ENCODE measurements around the gene LRTM2. TPM values are rescaled to one million over a fixed set of nuclear protein-coding genes. Genes with fewer than 3 reads are reported as not detected.

The LRTM2 gene
- polyA plus RNA-seq, 1 donor from 2014 or later = 2.4 TPM

- H3K9me3 ChIP-seq (ENCODE audit: low read length) = no peaks in the 10 kb centered on the region
- H4K20me1 ChIP-seq (ENCODE audit: insufficient read depth) = no peaks in the 10 kb centered on the region
- H3K36me3 ChIP-seq (ENCODE audit: insufficient read depth, low read length) = no peaks in the 10 kb centered on the region
- no peak overlapping the region for H3K4me2 ChIP-seq (ENCODE audit: low read length)
- H2AFZ ChIP-seq (ENCODE audit: low read depth, low read length) = no peak overlapping the region
- peaks cover 10% of the 10 kb centered on the region for H3K27me3 ChIP-seq (ENCODE audit: insufficient read depth, low read depth, low read length)
- H3K27ac ChIP-seq (ENCODE audit: low read length) = no peak overlapping the region
- H3K79me2 ChIP-seq (replicated peaks; ENCODE audit: insufficient read depth, low read length) = no peaks in the 10 kb centered on the region
- H3K9ac ChIP-seq (ENCODE audit: low read length) = no peak overlapping the region
- no peak overlapping the region for H3K4me3 ChIP-seq (ENCODE audit: low read length)
- H3F3A ChIP-seq (ENCODE audit: insufficient read depth, low read length, poor library complexity, severe bottlenecking) = no peaks in the 10 kb centered on the region
- TF ChIP-seq, protein P1, sequence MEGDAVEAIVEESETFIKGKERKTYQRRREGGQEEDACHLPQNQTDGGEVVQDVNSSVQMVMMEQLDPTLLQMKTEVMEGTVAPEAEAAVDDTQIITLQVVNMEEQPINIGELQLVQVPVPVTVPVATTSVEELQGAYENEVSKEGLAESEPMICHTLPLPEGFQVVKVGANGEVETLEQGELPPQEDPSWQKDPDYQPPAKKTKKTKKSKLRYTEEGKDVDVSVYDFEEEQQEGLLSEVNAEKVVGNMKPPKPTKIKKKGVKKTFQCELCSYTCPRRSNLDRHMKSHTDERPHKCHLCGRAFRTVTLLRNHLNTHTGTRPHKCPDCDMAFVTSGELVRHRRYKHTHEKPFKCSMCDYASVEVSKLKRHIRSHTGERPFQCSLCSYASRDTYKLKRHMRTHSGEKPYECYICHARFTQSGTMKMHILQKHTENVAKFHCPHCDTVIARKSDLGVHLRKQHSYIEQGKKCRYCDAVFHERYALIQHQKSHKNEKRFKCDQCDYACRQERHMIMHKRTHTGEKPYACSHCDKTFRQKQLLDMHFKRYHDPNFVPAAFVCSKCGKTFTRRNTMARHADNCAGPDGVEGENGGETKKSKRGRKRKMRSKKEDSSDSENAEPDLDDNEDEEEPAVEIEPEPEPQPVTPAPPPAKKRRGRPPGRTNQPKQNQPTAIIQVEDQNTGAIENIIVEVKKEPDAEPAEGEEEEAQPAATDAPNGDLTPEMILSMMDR (IDR thresholded peaks at IDR 0.05; ENCODE audit: poor library complexity, severe bottlenecking) = no peak
- TF ChIP-seq TAF1 (IDR thresholded peaks at IDR 0.05; ENCODE audit: low read depth) (no peak), EP300 (conservative IDR thresholded peaks at IDR 0.05; ENCODE audit: poor library complexity, severe bottlenecking) (no peak), EZH2 (IDR thresholded peaks at IDR 0.05; ENCODE audit: borderline replicate concordance, insufficient read depth, low read length, poor library complexity, severe bottlenecking) (no peak), POLR2AphosphoS5 (IDR thresholded peaks at IDR 0.05) (no peak), RAD21 (conservative IDR thresholded peaks at IDR 0.05) (no peak), SMC3 (conservative IDR thresholded peaks at IDR 0.05; ENCODE audit: poor library complexity) (no peak), MXI1 (conservative IDR thresholded peaks at IDR 0.05; ENCODE audit: poor library complexity, severe bottlenecking) (no peak)
- TF ChIP-seq, protein P2, sequence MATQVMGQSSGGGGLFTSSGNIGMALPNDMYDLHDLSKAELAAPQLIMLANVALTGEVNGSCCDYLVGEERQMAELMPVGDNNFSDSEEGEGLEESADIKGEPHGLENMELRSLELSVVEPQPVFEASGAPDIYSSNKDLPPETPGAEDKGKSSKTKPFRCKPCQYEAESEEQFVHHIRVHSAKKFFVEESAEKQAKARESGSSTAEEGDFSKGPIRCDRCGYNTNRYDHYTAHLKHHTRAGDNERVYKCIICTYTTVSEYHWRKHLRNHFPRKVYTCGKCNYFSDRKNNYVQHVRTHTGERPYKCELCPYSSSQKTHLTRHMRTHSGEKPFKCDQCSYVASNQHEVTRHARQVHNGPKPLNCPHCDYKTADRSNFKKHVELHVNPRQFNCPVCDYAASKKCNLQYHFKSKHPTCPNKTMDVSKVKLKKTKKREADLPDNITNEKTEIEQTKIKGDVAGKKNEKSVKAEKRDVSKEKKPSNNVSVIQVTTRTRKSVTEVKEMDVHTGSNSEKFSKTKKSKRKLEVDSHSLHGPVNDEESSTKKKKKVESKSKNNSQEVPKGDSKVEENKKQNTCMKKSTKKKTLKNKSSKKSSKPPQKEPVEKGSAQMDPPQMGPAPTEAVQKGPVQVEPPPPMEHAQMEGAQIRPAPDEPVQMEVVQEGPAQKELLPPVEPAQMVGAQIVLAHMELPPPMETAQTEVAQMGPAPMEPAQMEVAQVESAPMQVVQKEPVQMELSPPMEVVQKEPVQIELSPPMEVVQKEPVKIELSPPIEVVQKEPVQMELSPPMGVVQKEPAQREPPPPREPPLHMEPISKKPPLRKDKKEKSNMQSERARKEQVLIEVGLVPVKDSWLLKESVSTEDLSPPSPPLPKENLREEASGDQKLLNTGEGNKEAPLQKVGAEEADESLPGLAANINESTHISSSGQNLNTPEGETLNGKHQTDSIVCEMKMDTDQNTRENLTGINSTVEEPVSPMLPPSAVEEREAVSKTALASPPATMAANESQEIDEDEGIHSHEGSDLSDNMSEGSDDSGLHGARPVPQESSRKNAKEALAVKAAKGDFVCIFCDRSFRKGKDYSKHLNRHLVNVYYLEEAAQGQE (IDR thresholded peaks at IDR 0.05; ENCODE audit: borderline replicate concordance) = no peak
- no peaks in the 10 kb centered on the region for H3K9me2 ChIP-seq (ENCODE audit: insufficient read depth, low read length)
These were observed 2.9 kb downstream of the LRTM2 start for GRCh38 chr12:1823237-1823636.

DNA sequence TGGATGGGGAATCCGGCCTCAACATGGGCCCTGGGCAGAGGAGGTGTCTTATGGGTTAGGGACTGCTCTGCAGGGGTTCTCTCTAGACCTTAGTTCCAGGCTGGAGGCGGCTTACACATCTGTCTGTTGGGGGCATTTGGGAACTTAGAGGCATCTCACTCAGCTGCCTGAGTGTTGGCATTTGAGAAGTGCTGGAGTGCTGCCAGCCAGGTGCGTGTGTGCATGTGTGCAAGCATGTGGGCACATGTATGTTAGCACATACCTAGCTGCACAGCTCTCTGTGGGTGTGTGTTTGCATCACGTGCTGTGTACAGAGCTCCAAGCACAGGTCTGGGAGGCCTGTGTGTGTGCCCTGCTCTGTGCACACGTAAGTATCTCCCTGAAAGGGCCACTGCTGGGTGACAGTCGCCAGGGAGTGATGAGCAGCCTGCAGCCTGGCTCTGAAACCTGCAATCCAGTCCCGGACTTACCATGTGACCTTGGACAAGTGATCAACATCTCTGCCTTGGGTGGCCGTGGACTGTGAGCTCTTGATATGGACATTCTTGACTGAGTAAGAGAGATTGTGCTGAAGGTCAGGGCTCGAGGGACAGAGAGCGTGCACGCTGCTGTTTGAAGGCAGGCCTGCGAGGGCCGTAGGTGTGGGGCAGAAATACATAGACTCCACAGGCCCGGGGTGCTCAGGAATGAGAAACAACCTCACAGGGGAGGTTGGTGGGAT, 5.2 kb downstream of the LRTM2 start:
- Histone ChIP-seq H3K4me2 (ENCODE audit: low read length) (no peak overlapping the region), H3K9me3 (ENCODE audit: low read length) (no peaks in the 10 kb centered on the region), H3K9ac (ENCODE audit: low read length) (no peak overlapping the region), H4K20me1 (ENCODE audit: insufficient read depth) (no peaks in the 10 kb centered on the region), H3K36me3 (ENCODE audit: insufficient read depth, low read length) (no peaks in the 10 kb centered on the region), H3K79me2 (replicated peaks; ENCODE audit: insufficient read depth, low read length) (no peaks in the 10 kb centered on the region), H2AFZ (ENCODE audit: low read depth, low read length) (no peak overlapping the region), H3K27me3 (ENCODE audit: insufficient read depth, low read depth, low read length) (peaks cover 13% of the 10 kb centered on the region), H3K4me3 (ENCODE audit: low read length) (no peak overlapping the region), H3K27ac (ENCODE audit: low read length) (no peak overlapping the region), H3F3A (ENCODE audit: insufficient read depth, low read length, poor library complexity, severe bottlenecking) (no peaks in the 10 kb centered on the region), H3K9me2 (ENCODE audit: insufficient read depth, low read length) (no peaks in the 10 kb centered on the region)
- TF ChIP-seq, protein P2 (IDR thresholded peaks at IDR 0.05; ENCODE audit: borderline replicate concordance) = no peak
- TF ChIP-seq RAD21 (conservative IDR thresholded peaks at IDR 0.05) (no peak), EZH2 (IDR thresholded peaks at IDR 0.05; ENCODE audit: borderline replicate concordance, insufficient read depth, low read length, poor library complexity, severe bottlenecking) (no peak), SMC3 (conservative IDR thresholded peaks at IDR 0.05; ENCODE audit: poor library complexity) (no peak), TAF1 (IDR thresholded peaks at IDR 0.05; ENCODE audit: low read depth) (no peak), EP300 (conservative IDR thresholded peaks at IDR 0.05; ENCODE audit: poor library complexity, severe bottlenecking) (no peak), MXI1 (conservative IDR thresholded peaks at IDR 0.05; ENCODE audit: poor library complexity, severe bottlenecking) (no peak), POLR2AphosphoS5 (IDR thresholded peaks at IDR 0.05) (no peak)
- TF ChIP-seq, protein P1 (IDR thresholded peaks at IDR 0.05; ENCODE audit: poor library complexity, severe bottlenecking) = no peak
